HG03442 (cell line): ENCODE data around the gene TRO.

ENCODE experiments used
- ATAC-seq: cut with Tn5 transposase; IDR thresholded peaks from one replicate; pipeline ENCODE4 v1.9.1; 2021; ENCODE audit warnings: mild to moderate bottlenecking, moderate library complexity; ENCODE audit not compliant: unreplicated experiment

Gene TRO

DNA sequence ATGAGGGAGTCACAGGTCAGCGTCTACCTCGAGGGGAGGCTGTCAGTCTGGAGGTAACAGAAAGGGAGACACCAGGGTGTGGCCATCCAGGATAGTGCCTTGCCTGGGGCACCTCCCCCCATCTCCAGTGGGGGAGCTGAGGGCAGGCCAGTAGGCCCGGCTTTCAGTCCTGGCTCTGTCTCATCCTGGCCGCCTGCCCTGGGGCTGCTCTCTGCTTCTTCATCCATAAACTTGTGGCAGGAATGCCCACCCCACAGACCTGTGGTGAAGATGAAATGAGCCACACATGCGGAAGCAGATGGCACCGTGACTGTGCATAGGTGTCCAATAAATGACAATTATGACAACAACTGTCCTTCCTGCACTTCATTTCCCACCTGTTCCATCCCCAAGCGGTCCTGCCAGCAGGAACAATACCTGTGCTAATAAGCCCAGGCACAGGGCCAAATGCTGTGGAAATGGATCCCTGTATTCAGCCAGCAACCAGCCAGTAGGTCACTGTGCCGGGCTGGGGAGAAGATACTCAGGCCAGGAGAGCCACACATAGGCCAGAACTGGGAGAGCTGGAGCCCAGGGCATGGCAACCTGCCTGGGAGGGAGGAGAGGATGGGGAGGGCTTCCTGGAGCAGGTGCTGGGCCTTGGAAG is 30.2 kb downstream of the TRO start:
- ATAC-seq = no peak

DNA sequence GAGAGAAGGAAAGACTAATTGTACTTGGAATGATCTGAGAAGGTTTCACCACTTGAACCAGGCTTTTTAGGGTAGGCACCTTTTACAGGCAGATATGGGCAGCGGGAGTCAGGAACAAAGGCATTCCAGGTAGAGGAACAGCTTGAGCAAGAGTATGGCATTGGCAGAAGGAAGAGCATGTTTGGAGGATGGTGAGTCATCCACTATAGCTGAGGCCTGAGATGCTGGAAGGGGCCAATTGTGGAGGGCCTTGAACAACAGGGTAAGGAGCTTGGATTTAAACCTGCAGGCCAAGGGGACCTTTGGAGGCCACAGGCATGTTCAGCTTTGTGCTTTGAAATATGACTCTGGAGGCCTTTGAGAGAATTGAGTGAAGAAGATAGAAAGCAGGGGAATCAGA is 41.1 kb downstream of the TRO start:
- ATAC-seq = no peak

DNA sequence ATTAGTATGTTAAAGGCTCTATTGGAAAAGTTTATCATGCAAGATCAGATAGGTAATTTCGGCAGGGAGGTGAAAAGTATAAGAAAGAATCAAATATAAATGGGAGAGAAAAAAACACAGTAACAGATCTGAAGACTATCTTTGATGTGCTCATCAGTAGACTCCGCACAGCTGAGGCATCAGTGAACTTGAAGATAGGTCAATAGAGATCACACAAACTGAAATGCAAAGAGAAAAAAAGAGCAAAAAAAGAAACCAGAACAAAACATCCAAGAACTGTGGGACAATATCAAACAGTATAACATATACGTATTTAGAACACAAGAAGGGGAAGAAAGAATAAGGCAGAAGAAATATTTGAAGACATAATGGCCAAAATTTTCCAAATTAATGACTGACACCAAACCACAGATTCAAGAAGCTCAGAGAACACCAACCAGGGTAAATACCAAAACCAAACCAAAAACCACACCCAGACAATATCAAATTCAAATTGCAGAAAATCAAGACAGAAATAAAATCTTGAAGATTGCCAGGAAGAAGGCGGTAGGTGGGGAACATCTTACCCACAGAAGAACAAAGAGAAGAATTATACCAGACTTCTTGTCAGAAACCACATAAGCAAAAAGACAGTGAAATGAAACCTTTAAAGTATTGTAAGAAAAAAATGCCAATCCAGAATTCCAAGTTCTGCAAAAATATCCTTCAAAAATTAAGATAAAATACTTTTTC is 44.3 kb downstream of the TRO start:
- no peak for ATAC-seq

DNA sequence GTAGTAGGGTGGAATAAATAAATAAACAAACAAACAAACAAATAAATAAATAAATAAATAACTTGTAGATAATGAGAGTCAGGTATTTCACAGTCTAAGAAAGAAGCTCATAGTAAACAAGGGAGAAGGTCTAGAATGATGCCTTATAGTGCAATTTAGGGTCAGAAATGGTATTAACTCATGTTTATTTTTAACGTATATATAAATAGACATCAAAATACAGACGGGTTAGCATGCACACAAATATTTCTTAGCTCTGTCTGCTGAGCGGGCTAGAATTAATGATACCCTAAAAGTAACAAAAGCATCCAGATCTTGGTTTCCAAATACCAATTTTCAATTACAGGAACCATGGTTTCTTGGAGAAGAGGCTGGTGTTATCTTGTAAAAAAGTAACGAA is 56.8 kb downstream of the TRO start:
- no peak for ATAC-seq

DNA sequence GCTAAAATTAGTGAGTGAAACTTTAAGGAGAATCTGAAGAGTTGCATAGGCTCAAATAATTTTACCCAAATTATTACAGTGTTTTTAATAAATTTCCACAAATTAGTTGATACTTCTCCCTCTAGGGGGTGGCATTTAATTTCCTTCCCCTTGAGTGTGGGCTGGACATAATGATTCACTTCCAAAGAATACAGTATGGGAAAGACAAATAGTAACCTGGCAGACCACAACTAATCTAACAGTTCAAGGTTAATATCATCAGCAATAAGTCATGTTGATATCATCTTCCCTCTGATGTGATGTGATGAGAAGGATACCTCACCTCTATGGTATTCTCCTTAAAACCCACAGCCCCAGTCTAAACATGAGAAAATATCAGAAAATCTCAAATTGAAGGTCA is 57.8 kb downstream of the TRO start:
- ATAC-seq = no peak

DNA sequence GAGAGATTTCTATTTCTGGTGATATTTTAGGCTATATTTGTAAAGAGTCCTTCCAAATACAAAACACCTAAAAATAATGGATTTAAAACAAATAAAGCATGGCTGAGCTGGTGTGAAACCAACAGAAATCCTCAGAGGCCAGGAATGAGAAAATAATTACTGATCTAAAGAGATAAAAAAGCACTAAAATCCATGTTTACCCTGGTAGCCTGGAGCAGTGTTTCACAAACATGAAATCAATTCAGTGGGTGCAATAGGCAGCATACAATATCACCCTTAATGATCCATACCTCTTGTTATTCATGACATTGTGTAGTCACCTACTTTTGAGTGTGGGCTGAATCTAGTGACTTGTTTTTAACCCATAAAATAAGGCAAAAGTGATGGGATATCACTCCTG is 58.8 kb downstream of the TRO start:
- ATAC-seq = no peak

DNA sequence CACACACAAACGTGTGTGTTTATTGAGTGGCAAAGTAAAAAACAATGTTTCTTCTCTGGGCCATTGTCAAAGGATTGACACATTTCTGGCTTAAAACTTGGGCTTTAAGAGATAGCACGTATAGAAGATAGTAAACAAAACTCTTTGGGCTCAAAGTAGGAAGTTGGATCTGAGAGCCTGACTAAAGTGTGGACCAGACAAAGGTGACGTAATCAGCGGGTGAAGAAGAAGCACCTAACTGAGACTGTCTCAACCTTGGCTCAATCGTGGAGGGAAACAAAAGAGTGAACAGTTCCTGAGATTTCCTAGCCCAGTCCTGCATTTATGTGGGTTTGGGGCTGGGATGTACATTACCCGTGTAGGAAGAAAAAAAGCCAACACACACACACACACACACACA is 59.7 kb downstream of the TRO start:
- ATAC-seq = no peak
